ENCODE measurements around the gene GALNT3.

Gene GALNT3
- 7.0 to 11.0 reads per million in 2 donors for total RNA-seq

DNA sequence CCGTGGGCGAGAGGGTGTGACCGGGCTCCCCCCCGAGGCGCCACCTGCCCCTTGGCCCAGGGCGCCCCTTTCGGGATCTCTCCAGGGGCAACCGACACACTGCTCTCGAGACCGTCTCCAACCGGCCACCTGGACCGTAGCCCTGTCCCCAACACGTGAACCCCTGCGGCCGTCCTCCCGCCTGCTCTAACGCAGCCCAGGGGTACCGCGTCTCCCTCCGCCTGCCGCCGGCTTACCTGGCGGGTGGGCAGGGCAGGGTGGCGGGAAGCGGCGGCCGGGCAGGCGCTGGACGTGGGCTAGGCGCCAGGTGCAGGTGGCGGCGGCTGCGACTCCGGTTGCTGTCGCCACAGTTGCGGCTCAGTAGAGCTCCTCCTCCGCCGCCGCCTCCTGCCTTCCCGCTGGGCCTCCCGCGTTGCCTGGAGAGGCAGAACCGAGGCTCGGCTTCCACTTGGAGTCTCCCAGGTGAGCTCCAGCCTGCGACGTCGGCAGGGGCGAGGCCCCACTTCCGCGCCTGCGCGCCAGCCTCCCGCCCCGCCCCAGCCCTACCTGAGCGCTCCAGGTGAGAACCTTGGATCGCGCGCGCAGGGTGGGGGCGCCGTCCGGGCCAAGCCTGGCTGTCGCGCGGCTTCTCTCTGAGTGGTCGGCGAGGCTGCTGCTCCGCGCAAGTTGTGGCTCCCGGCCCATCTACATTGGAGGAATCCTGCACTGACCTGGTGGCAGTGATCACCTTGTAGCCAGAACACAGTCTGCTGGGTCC, at the start of gene GALNT3:
Gene GALNT3, minus strand, starts transcription at position 469 of the 757 bp plus-strand sequence. CDS start 23,547 bp downstream, outside the sequence.
- DNase-seq = peak; percentile 16

GRCh38 chr2:165843351-165843750, 49.3 kb upstream of the GALNT3 start:
- no peak for DNase-seq

DNA sequence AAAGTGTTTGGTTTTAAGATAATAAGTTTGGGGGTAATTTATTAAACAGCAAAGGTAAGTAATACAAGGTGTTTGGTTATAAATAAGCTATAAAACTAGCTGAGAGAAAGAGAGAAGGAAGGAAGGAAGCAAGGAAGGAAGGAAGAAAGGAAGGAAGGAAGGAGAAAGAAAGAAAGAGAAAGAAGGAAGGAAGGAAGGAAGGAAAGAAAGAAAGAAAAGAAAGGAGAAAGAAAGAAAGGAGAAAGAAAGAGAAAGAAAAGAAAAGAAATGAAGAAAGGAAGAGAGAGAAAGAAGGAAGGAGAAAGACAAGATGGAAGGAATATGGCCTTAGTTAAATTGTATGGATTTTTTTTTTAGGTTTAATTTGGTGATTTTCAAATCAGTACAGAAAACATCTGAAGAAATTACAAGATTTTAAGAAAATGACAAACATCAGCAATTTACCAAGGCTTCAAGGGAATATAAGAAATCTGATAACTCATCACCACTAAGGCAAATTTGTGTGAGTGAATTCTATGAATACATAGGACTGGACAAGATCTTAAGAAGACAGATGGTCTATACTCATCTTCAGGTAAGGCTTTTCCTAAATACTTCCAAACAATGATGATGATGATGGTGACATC, 46.4 kb upstream of the GALNT3 start:
- DNase-seq = no peak

- DNase-seq = no peak
Measured at GRCh38 chr2:165839610-165840009, 45.6 kb upstream of the GALNT3 start.

- DNase-seq = no peak
Measured at GRCh38 chr2:165837122-165837521, 43.1 kb upstream of the GALNT3 start.

- DNase-seq = no peak
Measured at GRCh38 chr2:165835363-165835762, 41.3 kb upstream of the GALNT3 start.

DNA sequence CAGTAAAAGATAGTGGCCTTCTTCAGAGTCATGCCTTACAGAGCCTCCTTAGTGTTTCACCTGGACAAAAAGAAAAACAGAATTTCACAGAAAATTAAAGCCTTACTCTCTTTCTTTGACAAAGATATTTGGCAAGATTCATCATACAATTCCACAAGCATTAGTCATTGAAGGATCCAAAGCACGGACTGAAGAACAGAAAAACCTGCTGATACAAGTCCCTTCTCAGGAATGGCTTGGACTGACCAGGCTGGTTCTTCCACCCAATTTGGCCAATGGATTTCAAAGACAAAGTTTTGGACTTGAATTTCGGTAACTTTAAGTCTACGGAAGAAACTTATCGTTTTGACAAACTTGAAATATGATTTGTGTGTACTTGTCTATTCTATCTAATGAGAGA, 39.1 kb upstream of the GALNT3 start:
- DNase-seq = no peak

GRCh38 chr2:165827921-165828276, 33.9 kb upstream of the GALNT3 start:
- no peak for DNase-seq

GRCh38 chr2:165827016-165827920, 33.2 kb upstream of the GALNT3 start:
- DNase-seq = no peak

GRCh38 chr2:165825041-165825440, 31.0 kb upstream of the GALNT3 start:
- DNase-seq = no peak

DNA sequence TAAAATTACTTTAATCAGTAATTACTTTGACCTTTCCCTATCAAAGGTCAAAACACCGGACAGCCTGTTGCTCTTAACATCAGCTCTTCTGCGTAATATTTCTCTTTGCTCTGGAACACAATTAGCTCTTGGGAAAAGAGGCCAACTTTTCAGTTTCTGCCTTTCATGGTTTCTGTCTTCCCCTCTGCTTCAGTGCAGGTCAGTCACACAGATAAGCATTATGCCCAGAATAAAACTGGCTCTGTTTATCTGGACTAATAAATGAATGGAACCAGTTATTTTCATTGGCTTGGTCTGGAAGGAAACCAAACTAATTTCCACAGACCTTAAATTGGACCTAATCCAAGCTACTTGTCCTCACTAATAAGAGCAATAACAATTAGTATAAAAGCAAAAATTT, 26.2 kb upstream of the GALNT3 start:
- DNase-seq = no peak

DNA sequence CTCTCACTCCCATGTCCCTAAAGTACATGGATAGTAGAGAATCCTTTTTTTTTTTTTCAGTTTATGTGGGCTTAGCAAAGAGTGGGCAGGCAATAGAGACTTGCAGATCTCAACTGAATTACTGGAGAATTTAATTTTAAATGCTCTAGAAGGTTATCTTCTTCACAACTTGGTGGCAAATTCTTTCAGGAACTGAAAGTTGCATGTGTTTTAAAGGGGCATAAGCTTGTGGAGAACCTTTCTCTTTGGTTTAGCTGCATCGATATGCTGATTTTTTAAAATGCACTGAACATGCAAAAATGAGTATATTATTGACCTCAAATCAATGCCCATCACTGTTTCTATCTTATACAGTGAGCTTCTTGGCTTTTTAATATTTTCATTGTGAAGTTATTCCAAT, 24.9 kb upstream of the GALNT3 start:
- no peak for DNase-seq

DNA sequence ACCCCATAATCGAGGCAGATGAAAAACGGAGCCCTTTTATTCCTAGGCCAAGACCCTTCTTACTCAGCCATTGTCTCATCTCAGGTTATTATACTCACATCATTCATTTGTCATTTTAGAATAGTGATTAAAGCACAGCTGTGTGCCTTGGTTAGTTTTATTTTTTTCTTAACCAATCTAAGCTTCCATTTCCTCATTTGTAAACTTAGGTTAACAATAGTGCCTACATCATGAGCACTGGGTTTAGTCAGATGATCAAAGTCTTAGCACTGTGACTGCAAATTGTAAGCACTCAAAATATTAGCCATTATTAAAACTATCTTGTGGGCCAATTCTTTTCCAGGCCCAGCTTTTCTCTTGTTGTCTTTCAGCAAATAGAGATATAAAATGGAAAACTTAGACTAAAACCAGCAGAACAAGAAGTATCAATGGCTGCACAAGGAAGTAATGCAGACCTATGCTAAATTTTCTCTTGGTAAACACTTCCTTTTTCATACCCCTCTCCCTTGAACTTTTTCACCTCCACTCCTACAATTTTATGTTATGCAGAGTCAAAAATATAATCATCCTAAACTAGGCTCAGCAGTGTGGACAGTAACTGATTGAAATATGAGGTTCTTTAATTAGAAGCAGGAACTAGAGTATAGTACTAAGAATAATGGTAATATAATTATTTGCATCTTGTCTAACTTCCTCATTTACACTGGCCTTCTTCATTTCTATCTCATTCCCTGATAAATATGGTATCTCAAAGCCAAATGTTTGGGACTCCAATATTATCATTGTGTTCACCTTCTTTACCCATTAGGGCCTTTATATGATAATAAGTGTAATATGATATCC, 21.5 kb upstream of the GALNT3 start:
- DNase-seq = no peak

- DNase-seq = no peak
Measured at GRCh38 chr2:165814473-165814872, 20.4 kb upstream of the GALNT3 start.

DNA sequence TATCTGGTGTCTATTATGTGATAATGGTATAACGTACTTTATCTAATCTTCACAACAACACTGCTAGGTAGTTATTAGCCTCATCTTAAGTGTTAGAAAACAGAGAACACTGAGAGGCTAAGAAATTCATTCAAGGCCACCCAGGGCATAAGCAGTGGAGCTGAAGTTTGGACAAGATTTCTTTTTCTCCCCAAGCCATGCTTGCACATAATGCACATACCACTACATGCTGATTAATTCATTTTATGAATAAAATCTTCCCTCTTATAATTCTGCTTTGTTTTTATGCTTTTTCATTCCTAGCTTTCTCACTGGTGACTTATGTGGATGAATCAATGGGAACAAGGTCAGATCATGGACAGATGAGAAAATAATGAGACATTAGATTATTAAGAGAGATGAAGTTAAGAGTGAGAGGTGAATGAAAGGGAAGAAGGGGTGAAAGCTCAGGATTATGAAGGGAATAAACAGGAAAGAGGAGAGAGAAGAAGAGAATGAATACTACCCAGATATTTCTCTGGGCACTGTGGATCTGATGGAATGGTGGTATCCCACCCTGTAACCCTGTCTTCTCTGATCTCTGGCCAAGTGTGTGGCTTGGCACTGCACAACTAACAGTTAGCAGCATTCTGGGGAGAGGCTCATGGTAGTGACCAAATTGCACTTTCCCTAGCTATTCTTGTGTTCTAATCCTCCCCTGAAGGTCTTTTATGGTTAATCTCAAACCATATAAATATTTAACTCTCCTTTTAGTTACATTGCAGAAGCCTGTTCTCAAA, 17.7 kb upstream of the GALNT3 start:
- DNase-seq = no peak

- DNase-seq = no peak
Measured at GRCh38 chr2:165810418-165810817, 16.4 kb upstream of the GALNT3 start.

- no peak for DNase-seq
Measured at GRCh38 chr2:165804719-165805118, 10.7 kb upstream of the GALNT3 start.

- no peak for DNase-seq
Measured at GRCh38 chr2:165803123-165803760, 9.2 kb upstream of the GALNT3 start.

DNA sequence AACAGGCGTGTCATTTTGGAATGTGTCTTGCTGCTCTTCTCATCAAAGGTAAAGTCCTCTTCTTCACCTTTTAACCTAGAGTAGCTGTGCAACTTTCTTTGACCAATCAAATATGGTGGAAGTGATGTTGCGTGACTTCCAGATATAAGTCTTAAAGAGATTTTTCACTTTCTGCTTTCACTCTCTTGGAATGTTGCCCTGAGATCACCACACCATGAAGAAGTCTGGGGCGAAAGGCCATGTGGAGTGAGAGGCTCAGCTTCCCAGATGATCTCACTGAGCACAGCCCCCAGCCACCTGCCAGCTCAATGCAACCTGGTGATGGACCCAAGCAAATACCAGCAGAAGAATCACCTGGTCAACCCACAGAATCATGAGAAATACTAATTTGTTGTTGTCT, 7.1 kb upstream of the GALNT3 start:
- no peak for DNase-seq

DNA sequence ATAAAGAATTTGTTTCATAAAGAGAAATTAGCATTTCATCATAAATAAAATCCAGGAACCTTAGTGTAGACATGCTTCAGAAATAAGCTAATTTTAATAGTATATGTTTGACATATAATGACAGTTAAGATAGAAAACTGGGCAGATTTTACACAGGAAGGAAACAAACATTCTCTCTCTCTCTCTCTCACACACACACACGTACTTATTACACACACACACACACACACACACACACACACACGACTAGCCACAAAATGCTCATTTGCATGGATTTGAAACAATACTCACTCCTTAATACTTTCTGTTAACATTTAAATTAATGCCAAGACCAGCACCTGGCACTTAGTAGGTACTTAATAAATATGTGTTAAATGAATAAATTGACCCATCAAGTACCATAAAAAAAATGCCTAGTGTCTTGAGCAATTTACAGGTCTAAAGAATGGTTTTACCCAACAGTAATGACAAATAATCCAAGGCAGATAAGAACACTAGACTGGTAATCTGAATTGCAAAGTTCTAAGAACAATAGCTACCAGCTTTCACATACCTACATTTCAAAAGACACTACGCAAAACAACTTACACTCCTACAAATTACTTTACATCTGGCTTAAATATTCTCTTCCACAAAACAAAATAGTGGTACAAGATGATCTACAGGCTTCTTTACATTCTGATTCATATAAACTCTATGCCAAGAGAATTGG, 2.9 kb upstream of the GALNT3 start:
- DNase-seq = no peak

DNA sequence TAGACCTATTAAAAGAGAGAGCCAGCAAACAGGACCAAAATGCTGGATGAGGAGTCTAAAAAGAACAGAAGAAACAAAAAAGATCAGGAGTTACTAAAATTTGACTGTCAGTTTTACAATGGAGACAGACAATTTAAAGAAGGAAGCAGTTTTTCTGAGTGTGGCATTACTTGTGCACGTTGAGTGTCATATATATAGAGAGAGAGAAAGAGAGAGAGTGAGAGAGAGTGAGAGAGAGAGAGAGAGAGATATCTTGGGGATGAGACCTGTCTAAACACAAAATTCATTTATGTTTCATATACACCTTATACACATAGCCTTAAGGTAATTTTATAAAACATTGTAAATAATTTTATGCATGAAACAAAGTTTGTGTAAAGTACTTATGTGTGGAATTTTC, 2.1 kb upstream of the GALNT3 start:
- no peak for DNase-seq
